ENCODE results near the gene SRRM3.
"Not testable (repeated sequence)": the region's sequence is repeated elsewhere in the genome, so short reads cannot be mapped to it uniquely, and the experiment has no call there.

DNA sequence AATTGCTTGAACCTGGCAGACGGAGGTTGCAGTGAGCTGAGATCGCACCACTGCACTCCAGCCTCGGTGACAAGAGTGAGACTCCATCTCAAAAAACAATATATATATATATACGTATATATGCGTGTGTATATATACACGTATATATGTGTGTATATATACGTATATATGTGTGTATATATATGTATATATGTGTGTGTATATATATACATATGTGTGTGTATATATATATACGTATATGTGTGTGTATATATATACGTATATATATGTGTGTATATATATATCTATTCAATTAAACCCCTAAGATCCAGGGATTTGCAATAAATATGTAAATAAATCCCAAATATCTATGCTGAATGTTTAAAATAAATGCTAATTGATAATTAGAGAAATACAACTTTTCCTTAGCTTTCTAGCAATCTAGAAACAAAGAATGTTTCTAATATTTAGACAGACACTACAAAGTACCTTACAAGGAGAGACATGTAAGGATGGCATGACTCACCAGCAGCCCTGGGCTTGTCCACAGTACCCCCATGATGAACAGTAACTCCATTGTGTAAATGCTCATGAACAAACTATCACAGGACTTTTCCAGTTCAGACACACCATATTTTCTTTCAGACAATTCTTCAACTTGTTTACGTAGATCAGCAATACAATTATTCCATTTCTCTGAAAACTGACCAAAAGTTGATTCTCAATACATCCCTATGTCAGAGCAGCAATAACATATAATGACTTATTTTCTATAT lies 39.1 kb upstream of the SRRM3 start:
- not testable (repeated sequence) for TF ChIP-seq POLR2AphosphoS5 (IDR thresholded peaks at IDR 0.05; ENCODE audit: control insufficient read depth, insufficient read depth, low read depth, low read length); TCF7 (IDR thresholded peaks at IDR 0.05; ENCODE audit: borderline replicate concordance); TEAD4 (IDR thresholded peaks at IDR 0.05; ENCODE audit: low read length); TEAD4 (CRISPR knock-in tag; IDR thresholded peaks at IDR 0.05; ENCODE audit: borderline replicate concordance)
- TF ChIP-seq, protein P1, sequence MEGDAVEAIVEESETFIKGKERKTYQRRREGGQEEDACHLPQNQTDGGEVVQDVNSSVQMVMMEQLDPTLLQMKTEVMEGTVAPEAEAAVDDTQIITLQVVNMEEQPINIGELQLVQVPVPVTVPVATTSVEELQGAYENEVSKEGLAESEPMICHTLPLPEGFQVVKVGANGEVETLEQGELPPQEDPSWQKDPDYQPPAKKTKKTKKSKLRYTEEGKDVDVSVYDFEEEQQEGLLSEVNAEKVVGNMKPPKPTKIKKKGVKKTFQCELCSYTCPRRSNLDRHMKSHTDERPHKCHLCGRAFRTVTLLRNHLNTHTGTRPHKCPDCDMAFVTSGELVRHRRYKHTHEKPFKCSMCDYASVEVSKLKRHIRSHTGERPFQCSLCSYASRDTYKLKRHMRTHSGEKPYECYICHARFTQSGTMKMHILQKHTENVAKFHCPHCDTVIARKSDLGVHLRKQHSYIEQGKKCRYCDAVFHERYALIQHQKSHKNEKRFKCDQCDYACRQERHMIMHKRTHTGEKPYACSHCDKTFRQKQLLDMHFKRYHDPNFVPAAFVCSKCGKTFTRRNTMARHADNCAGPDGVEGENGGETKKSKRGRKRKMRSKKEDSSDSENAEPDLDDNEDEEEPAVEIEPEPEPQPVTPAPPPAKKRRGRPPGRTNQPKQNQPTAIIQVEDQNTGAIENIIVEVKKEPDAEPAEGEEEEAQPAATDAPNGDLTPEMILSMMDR (IDR thresholded peaks at IDR 0.05 in 2 of 3, conservative IDR thresholded peaks at IDR 0.05 in 1 of 3; ENCODE audit: insufficient read depth in 2 of 3, low read depth in 1 of 3, low read length in 3 of 3): not testable (repeated sequence)

All from K562 (cell line).